ENCODE results near the gene WDR45B.

GRCh38 chr17:82655523-82655922 is 7.3 kb upstream of the WDR45B start:
- TF ChIP-seq CTCF (IDR thresholded peaks at IDR 0.05) (no peak), POLR2A (IDR thresholded peaks at IDR 0.05) (no peak)

Measured in body of pancreas (tissue), 4 donors.